Measurements from ENCODE around the gene EPHA8.

EPHA8 gene

GRCh38 chr1:22567197-22567596 is 3.9 kb downstream of the EPHA8 start:
- DNase-seq (ENCODE audit: low read depth) = no peak

DNA sequence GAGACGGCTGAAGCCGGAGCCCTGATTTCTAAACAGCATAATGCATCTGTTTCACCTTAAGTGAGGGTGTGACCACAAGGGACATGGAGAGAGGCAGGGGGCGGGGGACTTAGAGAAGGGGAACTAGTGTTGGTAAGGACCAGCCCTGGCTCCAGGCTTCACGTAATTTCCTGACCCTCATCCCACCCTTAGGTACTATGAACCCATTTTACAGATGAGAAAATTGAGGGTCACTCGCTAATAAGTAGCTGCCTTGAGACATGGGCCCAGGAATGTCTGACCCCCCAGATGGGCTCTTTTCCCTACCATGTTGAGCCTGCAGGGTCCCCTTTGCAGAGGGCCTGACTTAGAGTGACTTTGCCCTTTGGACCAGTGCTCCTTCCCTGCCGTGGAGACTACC is 4.7 kb downstream of the EPHA8 start:
- no peak for DNase-seq (ENCODE audit: low read depth)

GRCh38 chr1:22569269-22569668 is 6.0 kb downstream of the EPHA8 start:
- no peak for DNase-seq (ENCODE audit: low read depth)

GRCh38 chr1:22570140-22570909 is 7.0 kb downstream of the EPHA8 start:
- no peak for DNase-seq (ENCODE audit: low read depth)

- no peak for DNase-seq (ENCODE audit: low read depth)
Measured at GRCh38 chr1:22572818-22573217, 9.5 kb downstream of the EPHA8 start.

- no peak for DNase-seq (ENCODE audit: low read depth)
Measured at GRCh38 chr1:22573237-22573636, 9.9 kb downstream of the EPHA8 start.

DNA sequence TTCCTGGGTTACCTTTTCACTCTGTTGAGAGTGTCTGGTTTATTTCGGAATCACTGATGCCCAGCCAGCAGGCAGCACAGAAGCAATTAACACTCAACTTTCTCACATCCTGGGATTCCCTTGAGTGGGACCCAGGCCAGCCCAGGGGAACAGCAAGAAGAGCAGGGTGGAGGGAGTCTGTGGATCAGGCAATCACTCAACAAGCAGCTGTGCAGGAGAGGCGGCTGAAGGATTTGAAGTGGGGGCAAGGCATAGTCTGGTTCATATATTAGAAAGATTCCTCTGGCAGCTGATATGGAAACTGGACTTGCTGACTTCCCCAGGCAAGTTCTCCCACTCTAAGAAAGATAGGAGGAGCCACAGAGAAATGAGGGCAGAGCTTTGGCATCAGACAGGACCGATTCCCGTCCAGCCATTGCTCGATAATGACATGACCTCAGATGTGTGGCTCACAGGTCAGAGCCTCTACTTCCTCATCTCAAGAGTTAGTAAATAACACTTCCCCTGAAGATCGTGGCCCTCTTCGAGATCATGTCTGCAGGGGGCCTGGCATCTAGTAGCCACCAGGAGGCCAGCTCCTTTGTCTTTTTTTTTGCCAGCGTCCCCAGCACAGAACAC is 12.4 kb downstream of the EPHA8 start:
- DNase-seq (ENCODE audit: low read depth) = no peak

DNA sequence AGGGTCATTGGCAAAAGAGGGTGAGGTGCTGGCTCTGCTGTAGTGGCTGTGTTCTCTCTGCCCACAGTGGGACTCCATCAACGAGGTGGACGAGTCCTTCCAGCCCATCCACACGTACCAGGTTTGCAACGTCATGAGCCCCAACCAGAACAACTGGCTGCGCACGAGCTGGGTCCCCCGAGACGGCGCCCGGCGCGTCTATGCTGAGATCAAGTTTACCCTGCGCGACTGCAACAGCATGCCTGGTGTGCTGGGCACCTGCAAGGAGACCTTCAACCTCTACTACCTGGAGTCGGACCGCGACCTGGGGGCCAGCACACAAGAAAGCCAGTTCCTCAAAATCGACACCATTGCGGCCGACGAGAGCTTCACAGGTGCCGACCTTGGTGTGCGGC is 12.9 kb downstream of the EPHA8 start:
- DNase-seq (ENCODE audit: low read depth) = no peak

DNA sequence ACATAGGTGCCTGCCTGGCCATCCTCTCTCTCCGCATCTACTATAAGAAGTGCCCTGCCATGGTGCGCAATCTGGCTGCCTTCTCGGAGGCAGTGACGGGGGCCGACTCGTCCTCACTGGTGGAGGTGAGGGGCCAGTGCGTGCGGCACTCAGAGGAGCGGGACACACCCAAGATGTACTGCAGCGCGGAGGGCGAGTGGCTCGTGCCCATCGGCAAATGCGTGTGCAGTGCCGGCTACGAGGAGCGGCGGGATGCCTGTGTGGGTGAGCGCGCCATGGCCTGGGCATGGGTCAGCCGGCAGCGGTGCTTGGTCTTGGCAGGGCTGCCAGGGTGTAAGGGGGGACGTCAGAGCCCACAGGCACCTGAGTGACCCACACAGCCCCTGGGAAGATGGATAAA is 13.3 kb downstream of the EPHA8 start:
- DNase-seq (ENCODE audit: low read depth) = no peak

DNA sequence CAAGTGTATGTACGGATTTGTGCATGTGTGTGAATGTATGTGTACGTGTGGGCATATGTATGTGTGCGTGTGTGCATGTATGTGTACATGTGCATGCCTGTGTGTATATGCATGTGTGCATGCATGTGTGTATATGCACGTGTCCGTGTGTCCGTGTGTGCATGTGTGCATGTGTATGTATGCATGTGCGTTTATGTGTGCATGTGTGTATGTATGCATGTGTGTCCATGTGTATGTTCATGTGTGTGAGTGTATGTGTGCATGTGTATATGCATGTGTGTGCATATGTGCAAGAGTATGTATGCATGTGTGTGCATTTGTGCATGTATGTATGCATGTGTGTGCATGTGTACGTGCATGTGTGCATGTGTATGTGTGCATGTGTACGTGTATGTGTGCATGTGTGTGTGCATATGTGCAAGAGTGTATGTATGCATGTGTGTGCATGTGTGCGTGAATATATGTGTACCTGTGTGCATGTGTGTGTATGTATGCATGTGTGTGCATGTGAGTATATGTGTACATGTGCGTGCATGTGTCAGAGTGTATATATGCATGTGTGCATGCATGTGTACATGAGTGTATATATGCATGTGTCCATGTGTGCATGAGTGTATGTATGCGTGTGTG is 15.6 kb downstream of the EPHA8 start:
- DNase-seq (ENCODE audit: low read depth) = no peak

DNA sequence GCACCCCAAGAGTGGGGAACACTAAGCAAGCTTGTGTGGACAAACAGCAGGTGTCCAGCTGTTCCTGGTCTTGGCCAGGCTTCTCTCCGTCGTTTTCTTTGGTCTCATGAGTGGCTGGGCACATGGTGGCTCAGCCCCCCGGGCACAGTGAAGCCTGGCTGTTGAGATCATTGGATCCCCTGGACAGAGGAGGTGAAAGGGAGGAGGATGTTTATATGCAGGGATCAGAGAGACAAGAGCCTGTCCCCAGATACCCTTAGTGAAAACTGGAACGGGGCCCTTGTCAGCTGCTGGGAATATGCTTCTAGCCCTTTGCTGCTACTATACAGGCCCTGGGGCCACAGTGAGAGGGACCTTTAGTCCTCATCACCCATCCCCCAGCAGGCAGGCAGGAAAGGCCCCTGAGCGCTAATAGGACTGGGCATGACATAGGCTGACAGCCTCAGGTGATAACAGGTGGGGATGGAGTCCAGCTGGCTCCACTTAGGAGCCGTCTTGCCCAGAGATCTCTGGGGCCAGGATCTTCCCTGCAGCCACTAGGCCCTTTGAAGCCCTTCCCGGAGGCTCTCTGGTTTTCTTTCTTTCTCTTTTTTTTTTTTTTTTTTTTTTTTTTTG is 16.4 kb downstream of the EPHA8 start:
- DNase-seq (ENCODE audit: low read depth) = no peak

DNA sequence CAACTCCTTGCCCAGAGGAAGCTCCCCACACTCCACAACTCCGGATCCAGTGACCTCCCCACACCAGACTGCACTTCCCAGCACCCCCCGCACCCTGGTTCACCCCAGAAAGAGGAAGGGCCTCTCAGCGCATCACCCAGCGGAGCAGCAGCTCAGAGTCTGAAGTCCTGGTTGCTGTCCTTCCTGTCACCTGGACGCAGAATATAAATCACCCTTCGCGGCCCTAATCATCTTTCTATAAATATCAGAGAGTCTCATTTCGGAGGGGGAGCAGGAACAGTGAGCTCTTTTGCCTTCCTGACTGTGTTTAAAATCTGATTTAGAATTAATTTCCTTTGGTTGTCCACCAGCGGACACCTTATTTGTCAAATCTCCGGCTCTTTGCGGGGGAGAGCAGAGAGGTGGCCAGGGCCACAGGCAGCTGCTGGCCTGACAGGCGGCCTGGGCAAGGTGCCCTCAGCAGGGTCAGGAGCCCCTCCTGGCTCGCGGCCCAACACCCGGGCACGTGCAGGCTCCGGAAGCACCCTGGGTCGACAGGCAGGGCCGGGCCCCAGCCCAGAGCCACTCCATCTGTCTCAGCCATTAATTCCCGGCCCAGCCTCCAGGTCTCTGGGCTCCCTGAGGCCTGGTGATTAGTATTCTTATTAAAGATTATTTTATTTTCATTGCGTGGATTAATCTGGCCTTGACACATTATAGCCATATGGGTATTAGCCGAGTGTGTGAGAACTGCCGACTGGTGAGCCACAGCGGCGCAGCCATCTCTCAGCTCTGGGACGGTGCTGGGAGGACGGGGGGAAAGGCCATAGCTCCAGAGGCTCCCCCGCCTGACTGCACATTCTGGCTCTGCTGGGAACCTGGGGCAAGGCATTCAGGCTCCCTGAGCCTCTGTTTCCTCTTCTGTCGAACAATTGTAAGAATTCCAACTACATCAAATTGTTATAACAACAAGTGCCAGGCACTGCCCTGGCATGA is 19.7 kb downstream of the EPHA8 start:
- DNase-seq (ENCODE audit: low read depth) = no peak

- DNase-seq (ENCODE audit: low read depth) = no peak
Measured at GRCh38 chr1:22584001-22584562, 20.8 kb downstream of the EPHA8 start.

DNA sequence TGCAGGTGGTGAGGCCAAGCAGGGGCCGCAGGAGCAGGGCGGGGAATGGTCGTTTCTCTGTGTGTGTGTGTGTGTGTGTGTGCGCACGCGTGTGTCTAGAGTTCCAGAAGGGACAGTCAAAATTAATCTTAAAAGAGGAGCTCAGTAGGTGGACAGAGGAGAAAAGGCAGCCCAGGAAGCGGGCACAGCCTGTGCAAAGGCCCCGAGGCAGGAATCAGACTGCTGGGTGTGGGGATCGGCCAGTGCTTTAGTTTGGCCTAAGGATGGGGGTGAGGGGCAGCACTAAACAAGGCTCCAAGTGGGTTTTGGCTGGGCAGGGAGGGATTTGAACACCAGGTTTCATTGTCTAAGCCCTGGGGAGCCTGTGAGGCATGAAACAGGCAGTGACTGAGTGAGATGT is 21.7 kb downstream of the EPHA8 start:
- no peak for DNase-seq (ENCODE audit: low read depth)

DNA sequence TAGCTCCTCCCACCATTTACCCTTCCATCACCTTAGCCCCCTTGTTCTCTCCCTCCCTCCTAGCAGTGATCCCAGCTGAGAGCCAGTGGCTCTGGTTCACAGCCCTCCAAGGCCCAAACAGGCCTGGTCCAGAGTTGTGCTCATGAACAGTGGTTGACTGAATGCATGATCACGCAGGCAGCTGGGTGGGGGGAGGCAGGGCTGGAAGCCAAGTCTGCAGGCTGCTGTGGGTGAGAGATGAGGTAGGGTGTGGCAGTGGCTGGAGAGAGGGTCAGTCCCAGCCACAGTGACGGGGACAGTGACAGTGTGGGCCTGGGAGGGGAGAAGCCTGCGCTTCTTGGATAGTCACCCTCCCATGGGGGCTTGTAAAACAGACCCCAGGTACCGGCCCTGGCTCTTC is 22.2 kb downstream of the EPHA8 start:
- no peak for DNase-seq (ENCODE audit: low read depth)

GRCh38 chr1:22586356-22587130 is 23.3 kb downstream of the EPHA8 start:
- no peak for DNase-seq (ENCODE audit: low read depth)

DNA sequence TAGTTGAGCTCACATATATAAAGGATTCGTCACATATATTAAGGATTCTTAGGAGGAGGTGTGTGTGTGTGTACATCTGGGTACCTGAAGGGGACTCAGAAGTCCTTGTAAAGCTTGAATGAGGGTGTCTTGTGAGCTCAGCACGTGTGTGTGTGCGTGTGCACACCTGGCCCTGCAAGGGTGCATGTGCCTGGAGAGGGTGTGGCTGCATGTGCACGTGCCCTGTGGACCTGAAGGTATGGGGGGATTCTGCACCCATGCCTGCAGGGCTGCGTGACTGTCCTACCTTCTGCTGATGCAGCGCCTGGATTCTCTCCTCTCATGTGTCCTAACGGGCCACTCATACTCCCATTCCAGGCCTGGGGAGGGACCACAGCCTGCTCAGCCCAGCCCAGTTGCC is 24.0 kb downstream of the EPHA8 start:
- no peak for DNase-seq (ENCODE audit: low read depth)

GRCh38 chr1:22588899-22589422 is 25.7 kb downstream of the EPHA8 start:
- DNase-seq (ENCODE audit: low read depth) = no peak

DNA sequence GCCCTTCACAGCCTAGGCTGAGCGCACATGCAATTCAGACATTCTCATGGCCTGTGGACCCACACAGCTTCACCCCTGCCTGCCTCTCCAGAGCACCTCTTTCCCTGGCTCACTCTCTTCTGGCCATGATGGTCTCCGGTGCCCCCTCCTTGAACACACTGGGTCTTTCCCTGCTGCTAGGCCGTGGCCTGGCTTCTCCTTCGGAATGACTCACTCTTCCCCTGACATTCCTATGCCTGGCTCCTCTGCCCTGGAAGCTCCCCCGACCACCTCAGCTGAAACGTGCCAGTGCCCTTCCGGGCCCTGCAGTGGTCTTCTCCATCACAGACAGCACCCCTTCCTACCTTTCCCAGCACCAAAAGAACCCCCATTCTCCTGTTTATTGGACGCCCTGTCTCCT is 28.3 kb downstream of the EPHA8 start:
- no peak for DNase-seq (ENCODE audit: low read depth)

DNA sequence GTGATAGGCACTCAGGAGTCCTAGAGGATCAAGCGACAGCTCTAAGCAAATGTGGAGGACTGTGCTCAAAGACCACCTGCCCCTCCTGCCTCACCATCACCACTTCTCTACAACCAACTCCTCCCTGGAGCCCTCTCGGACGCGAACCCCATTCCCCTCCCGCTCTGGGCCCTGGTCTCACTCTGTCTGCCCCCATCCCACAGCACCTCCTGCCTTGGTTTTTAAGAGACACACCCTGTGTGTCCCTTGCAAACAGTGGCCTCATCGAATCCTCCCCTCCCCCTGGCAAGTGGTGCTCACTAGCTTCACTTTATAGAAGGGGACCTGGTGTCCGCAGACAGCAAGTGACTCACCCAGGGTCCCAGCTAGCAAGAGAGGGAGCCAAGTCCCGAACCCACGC is 28.8 kb downstream of the EPHA8 start:
- no peak for DNase-seq (ENCODE audit: low read depth)
